Spleen (tissue), 11 donors: ENCODE results near the gene TTC9C. TPM values are rescaled to one million over a fixed set of nuclear protein-coding genes. Genes with fewer than 3 reads are reported as not detected.
"Not testable (repeated sequence)": the region's sequence is repeated elsewhere in the genome, so short reads cannot be mapped to it uniquely, and the experiment has no call there.

Experiments
- DNase-seq: peaks from one replicate; pipeline ENCODE4 v3.0.0-alpha.2; 2020
- H3K27ac ChIP-seq, 8 donors: fragments of 200-600 bp; sonication (generic) in 7 of 8; 1 replicate in 4 of 8; 2 replicates in 4 of 8; pipeline versions ENCODE4 v1.5.0 to v1.8.0; 2016 to 2021; ENCODE audit warnings: inconsistent platforms in 4 of 8, mild to moderate bottlenecking in 4 of 8, moderate library complexity in 1 of 8
- H3K27me3 ChIP-seq, 7 donors: fragments of 200-600 bp; sonication (generic) in 6 of 7; replicated peaks in 1 of 7; 1 replicate in 4 of 7; 2 replicates in 3 of 7; pipeline versions ENCODE4 v1.5.0 to v1.8.0; 2016 to 2021; ENCODE audit warnings: inconsistent platforms in 3 of 7, mild to moderate bottlenecking in 1 of 7
- H3K36me3 ChIP-seq, 6 donors: fragments of 200-600 bp; sonication (generic) in 5 of 6; 1 replicate in 4 of 6; 2 replicates in 2 of 6; pipeline versions ENCODE4 v1.5.0 to v1.8.0; 2016 to 2021; ENCODE audit warnings: inconsistent platforms in 2 of 6
- H3K4me1 ChIP-seq, 6 donors: fragments of 200-600 bp; sonication (generic) in 5 of 6; 1 replicate in 3 of 6; 2 replicates in 3 of 6; pipeline versions ENCODE4 v1.5.0 to v1.8.0; 2016 to 2021; ENCODE audit warnings: inconsistent platforms in 3 of 6
- H3K4me3 ChIP-seq, 8 donors: fragments of 200-600 bp; sonication (generic) in 7 of 8; 1 replicate in 4 of 8; 2 replicates in 4 of 8; pipeline versions ENCODE4 v1.5.0 to v1.8.0; 2016 to 2021; ENCODE audit warnings: inconsistent platforms in 4 of 8, mild to moderate bottlenecking in 4 of 8, moderate library complexity in 2 of 8
- H3K9me3 ChIP-seq, 8 donors: fragments of 200-600 bp; sonication (generic) in 7 of 8; 1 replicate in 4 of 8; 2 replicates in 4 of 8; pipeline versions ENCODE4 v1.5.0 to v1.8.0; 2016 to 2021; ENCODE audit warnings: inconsistent platforms in 4 of 8
- POLR2A ChIP-seq, 3 donors: fragments of 450-650 bp; IDR thresholded peaks; one replicate each; pipeline ENCODE4 v1.5.1; 2017; ENCODE audit warnings: antibody characterized with exemption in 3 of 3, mild to moderate bottlenecking in 1 of 3
- POLR2AphosphoS5 ChIP-seq, 3 donors: sonication (generic); formaldehyde crosslinking; IDR thresholded peaks; one replicate each; pipeline ENCODE4 v1.5.1; 2017; ENCODE audit warnings: antibody characterized with exemption in 3 of 3
- WGBS, 5 donors: extraction: QIAGEN DNeasy Blood & Tissue Kit in 3 of 5; methylation state at CpG; one replicate each; pipeline versions ENCODE4 v1.1.5 to v1.1.7; 2013 to 2018; 5-methylcytosine and 5-hydroxymethylcytosine counted together
- intact Hi-C: fragments of 100-400 bp; cut with DNase I; formaldehyde crosslinking; loops from one replicate; pipeline ENCODE4 v1.15.0; 2023; ENCODE audit warnings: low total_unique reads
- polyA plus RNA-seq, 3 donors: library from polyadenylated mRNA; stranded (reverse); fragments of 200-250 nt; gene quantifications; one replicate each; pipeline ENCODE4 v1.2.1, GENCODE V29; 2013
- total RNA-seq, 7 donors: library from RNA; depleted of rRNA in 3 of 7; stranded (reverse); fragments of >200 nt in 3 of 7; fragmentation: NEBNext Ultra II Directional in 4 of 7; extraction: Animal tissue kit (Norgen Biotek cat#: 25700) in 4 of 7; gene quantifications; one replicate each; pipeline versions ENCODE4 v1.1.0 to v1.2.1, GENCODE V29; 2016 to 2021
- TF ChIP-seq, protein P1 (sequence below), 11 experiments: fragments of 200-600 bp in 7 of 11; fragments of 450-650 bp in 4 of 11; sonication (generic) in 4 of 11; IDR thresholded peaks in 8 of 11; conservative IDR thresholded peaks in 3 of 11; 1 replicate in 7 of 11; 2 replicates in 4 of 11; pipeline versions ENCODE4 v1.4.0 to v1.8.0; 2016 to 2021; ENCODE audit warnings: antibody characterized with exemption in 11 of 11, inconsistent platforms in 4 of 11, mild to moderate bottlenecking in 1 of 11
- donor health status: healthy with polysubstance abuse.
- donor health status: DM: no; HTN: no; CAD: no; lungs with moderate emphysema.
- donor health status: DM: no; HTN: no; CAD: no.
- donor health status: Bipolar disorder and iron deficiency.
- donor health status: healthy.
- donor health status: DM: no; HTN: no; CAD: no.
- donor health status: DM: yes; HTN: yes; CAD: no.

TTC9C gene
- total and polyA plus RNA-seq, 10 donors = 25.4 to 47.1 (median 30.9) TPM

DNA sequence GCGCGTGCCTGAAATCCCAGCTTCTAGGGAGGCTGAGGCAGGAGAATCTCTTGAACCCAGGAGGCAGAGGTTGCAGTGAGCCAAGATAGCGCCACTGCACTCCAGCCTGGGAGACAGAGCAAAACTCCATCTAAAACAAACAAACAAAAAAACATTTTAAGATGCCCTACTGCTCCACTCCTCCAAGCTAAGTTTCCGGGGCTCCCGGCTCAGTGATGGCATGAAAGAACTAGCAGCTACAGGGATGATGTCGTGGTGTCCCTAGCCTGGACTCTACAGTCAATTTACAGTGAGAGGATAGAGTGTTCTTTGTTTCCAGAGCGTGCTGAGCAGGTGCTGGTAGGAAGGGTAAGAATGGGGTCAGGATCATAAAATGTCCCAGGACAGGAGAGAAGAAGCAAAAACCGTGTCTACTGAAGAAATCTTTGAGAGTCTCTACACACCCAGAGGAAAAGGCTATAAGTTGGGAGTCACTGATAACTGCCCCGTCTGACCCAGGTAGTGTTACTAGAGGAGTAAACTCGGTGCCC, 26.9 kb downstream of the TTC9C start:
- Histone ChIP-seq H3K36me3 (peaks cover 0 to 22% (median 7%) of the 10 kb centered on the region in 6 donors), H3K4me1 (peaks cover 7 to 44% (median 28%) of the 10 kb centered on the region in 6 donors), H3K4me3 (peak overlapping the region in 1 of 8 donors; percentile 80), H3K9me3 (no peaks in the 10 kb centered on the region), H3K27me3 (no peaks in the 10 kb centered on the region), H3K27ac (no peak overlapping the region)
- 87 to 91% (median 90%) methylated on average over 10 of the region's 10 CpGs for WGBS, 5 donors
- intact Hi-C loops = no loop called here
- TF ChIP-seq, protein P1, sequence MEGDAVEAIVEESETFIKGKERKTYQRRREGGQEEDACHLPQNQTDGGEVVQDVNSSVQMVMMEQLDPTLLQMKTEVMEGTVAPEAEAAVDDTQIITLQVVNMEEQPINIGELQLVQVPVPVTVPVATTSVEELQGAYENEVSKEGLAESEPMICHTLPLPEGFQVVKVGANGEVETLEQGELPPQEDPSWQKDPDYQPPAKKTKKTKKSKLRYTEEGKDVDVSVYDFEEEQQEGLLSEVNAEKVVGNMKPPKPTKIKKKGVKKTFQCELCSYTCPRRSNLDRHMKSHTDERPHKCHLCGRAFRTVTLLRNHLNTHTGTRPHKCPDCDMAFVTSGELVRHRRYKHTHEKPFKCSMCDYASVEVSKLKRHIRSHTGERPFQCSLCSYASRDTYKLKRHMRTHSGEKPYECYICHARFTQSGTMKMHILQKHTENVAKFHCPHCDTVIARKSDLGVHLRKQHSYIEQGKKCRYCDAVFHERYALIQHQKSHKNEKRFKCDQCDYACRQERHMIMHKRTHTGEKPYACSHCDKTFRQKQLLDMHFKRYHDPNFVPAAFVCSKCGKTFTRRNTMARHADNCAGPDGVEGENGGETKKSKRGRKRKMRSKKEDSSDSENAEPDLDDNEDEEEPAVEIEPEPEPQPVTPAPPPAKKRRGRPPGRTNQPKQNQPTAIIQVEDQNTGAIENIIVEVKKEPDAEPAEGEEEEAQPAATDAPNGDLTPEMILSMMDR (IDR thresholded peaks at IDR 0.05 in 8 of 11, conservative IDR thresholded peaks at IDR 0.05 in 3 of 11) = no peak
- no peak for TF ChIP-seq POLR2AphosphoS5 (IDR thresholded peaks at IDR 0.05)
- TF ChIP-seq POLR2A (IDR thresholded peaks at IDR 0.05) = no peak
- peak; percentile 64 for DNase-seq

DNA sequence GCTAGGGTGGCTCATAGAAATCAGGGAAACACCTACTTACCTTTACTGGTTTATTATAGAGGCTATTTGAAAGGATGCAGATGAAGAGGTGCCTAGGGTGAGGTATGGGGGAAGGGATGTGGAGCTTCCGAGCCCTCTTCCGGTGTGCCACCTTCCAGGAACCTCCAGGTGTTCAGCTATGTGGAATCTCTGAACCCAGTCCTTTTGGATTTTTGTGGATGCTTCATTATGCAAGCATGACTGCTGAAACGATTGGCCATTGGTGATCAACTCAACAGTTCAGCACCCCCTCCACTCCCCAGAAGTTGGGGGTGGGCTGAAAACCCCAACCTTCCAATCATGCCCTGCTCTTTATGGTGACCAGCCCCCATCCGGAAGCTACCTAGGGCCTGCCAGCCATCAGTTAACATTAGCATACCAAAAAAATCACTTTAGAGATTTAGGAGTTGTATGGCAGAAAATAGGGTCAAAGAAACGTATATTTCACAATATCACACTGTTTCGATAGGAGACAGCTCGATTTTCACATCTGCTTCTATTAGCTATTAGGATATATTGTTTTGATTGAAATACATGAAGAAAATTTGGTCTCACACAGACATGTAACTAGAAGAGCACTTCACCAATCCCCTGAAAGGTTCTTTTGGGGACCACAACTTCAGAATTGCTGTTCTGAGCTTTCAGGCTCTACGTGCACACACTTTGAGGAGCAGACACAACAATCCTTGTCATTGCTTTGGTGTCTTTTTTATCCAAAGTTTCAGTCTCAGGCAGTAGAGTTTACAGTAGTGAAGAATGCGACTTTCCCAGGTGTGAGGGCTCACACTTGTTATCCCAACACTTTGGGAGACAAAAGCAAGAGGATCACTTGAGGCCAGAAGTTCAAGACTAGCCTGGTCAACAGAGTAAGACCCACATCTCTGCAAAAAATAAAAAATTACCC, 29.8 kb downstream of the TTC9C start:
- H3K4me1 ChIP-seq = peaks cover 17 to 37% (median 23%) of the 10 kb centered on the region in 6 donors
- TF ChIP-seq POLR2AphosphoS5 (IDR thresholded peaks at IDR 0.05) (no peak), POLR2A (IDR thresholded peaks at IDR 0.05) (no peak)
- TF ChIP-seq, protein P1 (IDR thresholded peaks at IDR 0.05 in 8 of 11, conservative IDR thresholded peaks at IDR 0.05 in 3 of 11) = no peak
- H3K9me3 ChIP-seq = no peaks in the 10 kb centered on the region
- H3K4me3 ChIP-seq = no peak overlapping the region
- H3K27me3 ChIP-seq = no peaks in the 10 kb centered on the region
- DNase-seq = peak; percentile 11
- H3K36me3 ChIP-seq = peaks cover 0 to 8% (median 0%) of the 10 kb centered on the region in 6 donors
- 70 to 77% (median 74%) methylated on average over 9 of the region's 9 CpGs for WGBS, 5 donors
- H3K27ac ChIP-seq = no peak overlapping the region
- intact Hi-C loops = no loop called here

DNA sequence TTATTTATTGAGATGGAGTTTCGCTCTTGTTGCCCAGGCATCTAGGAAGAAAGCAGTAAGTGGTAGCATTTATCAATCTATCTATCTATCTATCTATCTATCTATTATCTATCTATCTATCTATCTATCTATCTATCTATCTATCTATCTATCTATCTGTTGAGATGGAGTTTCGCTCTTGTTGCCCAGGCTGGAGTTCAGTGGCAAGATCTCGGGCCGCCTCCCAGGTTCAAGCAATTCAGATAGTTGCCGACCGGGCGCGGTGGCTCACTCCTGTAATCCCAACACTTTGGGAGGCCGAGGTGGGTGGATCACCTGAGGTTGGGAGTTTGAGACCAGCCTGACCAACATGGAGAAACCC, 32.6 kb downstream of the TTC9C start:
- Histone ChIP-seq H3K36me3 (peaks cover under 1 to 35% (median 12%) of the 10 kb centered on the region in 6 donors), H3K4me3 (peak overlapping the region; percentile 2 to 97 (median 78)), H3K27ac (peak overlapping the region; percentile 85 to 95 (median 90)), H3K4me1 (peaks cover 12 to 37% (median 24%) of the 10 kb centered on the region in 6 donors)
- intact Hi-C loops, H3K9me3 ChIP-seq, H3K27me3 ChIP-seq: not testable (repeated sequence)
- peak; percentile 79 for DNase-seq
- WGBS, 5 donors = 32 to 41% (median 37%) methylated on average over 9 of the region's 9 CpGs

DNA sequence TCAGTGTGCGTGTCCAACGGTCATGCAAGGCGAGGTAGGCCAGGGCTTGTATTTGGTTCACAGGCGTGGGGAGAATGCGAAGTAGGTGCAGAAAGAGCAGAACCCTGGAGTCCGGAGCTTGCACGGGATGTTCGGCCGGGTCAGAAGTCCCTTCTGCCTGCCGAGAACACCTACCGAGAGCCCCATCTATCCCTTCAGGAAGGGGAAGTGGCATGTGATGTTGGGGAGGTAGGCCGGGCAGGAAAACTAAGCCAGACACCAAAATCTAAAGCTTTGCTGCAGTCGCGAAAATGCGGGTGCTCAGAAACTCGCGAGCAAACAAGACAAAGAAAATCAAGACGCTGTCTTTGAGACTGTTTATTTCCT, 42.5 kb downstream of the TTC9C start:
- Histone ChIP-seq H3K9me3 (no peaks in the 10 kb centered on the region), H3K27me3 (no peaks in the 10 kb centered on the region), H3K27ac (peak overlapping the region; percentile 80 to 97 (median 96)), H3K36me3 (peaks cover 3 to 43% (median 19%) of the 10 kb centered on the region in 6 donors), H3K4me1 (peaks cover 16 to 52% (median 30%) of the 10 kb centered on the region in 6 donors), H3K4me3 (peak overlapping the region; percentile 58 to 85 (median 79))
- intact Hi-C loops = no loop called here
- DNase-seq = peak; percentile 81
- TF ChIP-seq, protein P1 (IDR thresholded peaks at IDR 0.05 in 8 of 11, conservative IDR thresholded peaks at IDR 0.05 in 3 of 11) = no peak
- TF ChIP-seq POLR2AphosphoS5 (IDR thresholded peaks at IDR 0.05) (no peak), POLR2A (IDR thresholded peaks at IDR 0.05) (no peak)
- 1 to 2% (median 1%) methylated on average over 18 of the region's 18 CpGs for WGBS, 5 donors
